ENCODE data around the gene TMEM235.

DNA sequence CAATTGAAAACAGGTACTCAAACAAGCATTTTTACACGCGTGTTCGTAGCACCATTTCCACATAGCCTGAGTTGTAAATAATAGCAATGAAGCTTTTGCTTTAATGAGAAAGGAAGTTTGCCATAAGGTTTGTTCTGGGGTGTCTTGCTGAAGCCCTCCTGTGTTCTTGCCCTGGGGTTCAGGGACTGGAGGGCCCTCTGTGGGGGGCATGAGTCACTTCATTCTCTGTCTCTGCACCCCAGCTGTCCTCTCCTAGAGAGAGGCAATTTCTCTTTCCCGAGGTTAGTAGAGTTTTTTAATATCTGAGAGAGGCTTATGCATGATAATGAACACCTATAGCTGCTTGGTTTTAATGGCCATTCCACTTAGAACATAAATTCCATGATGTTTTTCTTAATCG, 34.7 kb upstream of the TMEM235 start:
- TF ChIP-seq, protein P1, sequence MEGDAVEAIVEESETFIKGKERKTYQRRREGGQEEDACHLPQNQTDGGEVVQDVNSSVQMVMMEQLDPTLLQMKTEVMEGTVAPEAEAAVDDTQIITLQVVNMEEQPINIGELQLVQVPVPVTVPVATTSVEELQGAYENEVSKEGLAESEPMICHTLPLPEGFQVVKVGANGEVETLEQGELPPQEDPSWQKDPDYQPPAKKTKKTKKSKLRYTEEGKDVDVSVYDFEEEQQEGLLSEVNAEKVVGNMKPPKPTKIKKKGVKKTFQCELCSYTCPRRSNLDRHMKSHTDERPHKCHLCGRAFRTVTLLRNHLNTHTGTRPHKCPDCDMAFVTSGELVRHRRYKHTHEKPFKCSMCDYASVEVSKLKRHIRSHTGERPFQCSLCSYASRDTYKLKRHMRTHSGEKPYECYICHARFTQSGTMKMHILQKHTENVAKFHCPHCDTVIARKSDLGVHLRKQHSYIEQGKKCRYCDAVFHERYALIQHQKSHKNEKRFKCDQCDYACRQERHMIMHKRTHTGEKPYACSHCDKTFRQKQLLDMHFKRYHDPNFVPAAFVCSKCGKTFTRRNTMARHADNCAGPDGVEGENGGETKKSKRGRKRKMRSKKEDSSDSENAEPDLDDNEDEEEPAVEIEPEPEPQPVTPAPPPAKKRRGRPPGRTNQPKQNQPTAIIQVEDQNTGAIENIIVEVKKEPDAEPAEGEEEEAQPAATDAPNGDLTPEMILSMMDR (IDR thresholded peaks at IDR 0.05): no peak
- TF ChIP-seq POLR2A (IDR thresholded peaks at IDR 0.05): no peak
